GM12891 (cell line): ENCODE data around the gene AP3B2.
A peak's percentile ranks its signal among the peaks of the same experiment; 100 is the strongest.

ENCODE experiments used
- PAX5 ChIP-seq: IDR thresholded peaks from 2 replicates; pipeline ENCODE4 v1.6.1; 2011; ENCODE audit warnings: low read length, moderate library complexity, mild to moderate bottlenecking; ENCODE audit not compliant: insufficient read depth, severe bottlenecking
- POLR2A ChIP-seq: IDR thresholded peaks from 2 replicates; pipeline ENCODE4 v1.6.1; 2011; ENCODE audit warnings: low read depth, low read length, control low read depth

- TF ChIP-seq PAX5 (no peak), POLR2A (peak; percentile 76)
Measured at GRCh38 chr15:82749951-82750830, 40.5 kb upstream of the AP3B2 start.
